Hair follicle dermal papilla cell (primary cell): Measurements from ENCODE around the gene GRWD1. TPM values are rescaled to one million over a fixed set of nuclear protein-coding genes. Genes with fewer than 3 reads are reported as not detected.

Experiments
- total RNA-seq: library from RNA; depleted of rRNA; stranded (reverse); fragments of >200 nt; gene quantifications from 2 replicates; pipeline ENCODE4 v1.2.3, GENCODE V29; 2012

The GRWD1 gene
- total RNA-seq = 30.2 and 31.0 TPM in 2 replicates

GRCh38 chr19:48445606-48446481 is at the start of gene GRWD1:
Gene GRWD1, plus strand, starts transcription at chr19:48445983. Its CDS starts 23 bp downstream, at chr19:48446006.

GRCh38 chr19:48455171-48455907 is 9.6 kb downstream of the GRWD1 start, which contains the start of gene KCNJ14:
Gene KCNJ14, plus strand, starts transcription at chr19:48455574. Its CDS starts 6,151 bp downstream, at chr19:48461725.

GRCh38 chr19:48469289-48469881 is 23.6 kb downstream of the GRWD1 start, which contains the start of gene CYTH2:
Gene CYTH2, plus strand, starts transcription at chr19:48469369. Its CDS starts 139 bp downstream, at chr19:48469508.

Other genes with a start within 250 kb of the GRWD1 start
- gene CARD8, start 190.1 kb upstream of the GRWD1 start, total RNA-seq = 23.0 and 25.0 TPM in 2 replicates
- gene ZNF114, start 175.9 kb upstream of the GRWD1 start, total RNA-seq = 0.24 and 0.32 TPM in 2 replicates
- 69.1 and 109 TPM in 2 replicates for gene EMP3, start 120.4 kb upstream of the GRWD1 start, total RNA-seq
- gene TMEM143, start 82.0 kb upstream of the GRWD1 start, total RNA-seq = 4.7 and 9.6 TPM in 2 replicates
- not detected in 2 replicates for gene SYNGR4, start 81.6 kb upstream of the GRWD1 start, total RNA-seq
- gene KDELR1, start 54.4 kb upstream of the GRWD1 start, total RNA-seq = 102 and 121 TPM in 2 replicates
- gene GRIN2D, start 52.3 kb upstream of the GRWD1 start, total RNA-seq = 0.49 and 0.65 TPM in 2 replicates
- 0.49 and 0.81 TPM in 2 replicates for gene KCNJ14, start 9.6 kb downstream of the GRWD1 start, total RNA-seq
- gene CYTH2, start 23.4 kb downstream of the GRWD1 start, total RNA-seq = 35.8 and 40.4 TPM in 2 replicates
- gene LMTK3, start 65.9 kb downstream of the GRWD1 start, total RNA-seq = under 0.01 and 0.36 TPM in 2 replicates
- gene SULT2B1, start 106.2 kb downstream of the GRWD1 start, total RNA-seq = 0.36 TPM in 1 of 2 replicates, not detected in the other
- not detected in 2 replicates for gene SPACA4, start 160.8 kb downstream of the GRWD1 start, total RNA-seq
- 0.24 and 1.3 TPM in 2 replicates for gene FAM83E, start 169.1 kb downstream of the GRWD1 start, total RNA-seq
- 1,307 and 1,432 TPM in 2 replicates for gene RPL18, start 173.2 kb downstream of the GRWD1 start, total RNA-seq
- 16.5 and 19.1 TPM in 2 replicates for gene SPHK2, start 173.5 kb downstream of the GRWD1 start, total RNA-seq
- 7.6 and 12.3 TPM in 2 replicates for gene DBP, start 191.4 kb downstream of the GRWD1 start, total RNA-seq
- 1.5 and 2.9 TPM in 2 replicates for gene CA11, start 200.2 kb downstream of the GRWD1 start, total RNA-seq
- 0.32 TPM in 1 of 2 replicates, not detected in the other for gene NTN5, start 227.0 kb downstream of the GRWD1 start, total RNA-seq
- under 0.01 TPM in 1 of 2 replicates, not detected in the other for gene FUT2, start 250.0 kb downstream of the GRWD1 start, total RNA-seq